ENCODE measurements around the gene ATXN2L. TPM values are rescaled to one million over a fixed set of nuclear protein-coding genes. Genes with fewer than 3 reads are reported as not detected.
A peak's percentile ranks its signal among the peaks of the same experiment; 100 is the strongest.

Gene ATXN2L
- total and polyA plus RNA-seq, 2 of the 13 experiments (the other 11 are each of a cell fraction or from before 2014, with no cell fraction given): 40.8 to 55.1 TPM

GRCh38 chr16:28846080-28846932, 23.5 kb downstream of the ATXN2L start, which contains the start of gene TUFM (continued):
- TF ChIP-seq CSRNP1 (CRISPR knock-in tag; IDR thresholded peaks at IDR 0.05) (no peak), PREB (CRISPR knock-in tag; IDR thresholded peaks at IDR 0.05) (no peak), PRDM4 (CRISPR knock-in tag; IDR thresholded peaks at IDR 0.05; ENCODE audit: borderline replicate concordance) (no peak; the same call in 1 of the 2 replicates), ZC3H4 (CRISPR knock-in tag; IDR thresholded peaks at IDR 0.05; ENCODE audit: borderline replicate concordance) (no peak), ZNF33B (CRISPR knock-in tag; IDR thresholded peaks at IDR 0.05) (peak; percentile 79), ZNF747 (CRISPR knock-in tag; IDR thresholded peaks at IDR 0.05; ENCODE audit: borderline replicate concordance) (peak; percentile 99), SAFB2 (CRISPR knock-in tag; IDR thresholded peaks at IDR 0.05; ENCODE audit: borderline replicate concordance, low read depth) (peak; percentile 64; the same call in 1 of the 2 replicates), FOXM1 (CRISPR knock-in tag; IDR thresholded peaks at IDR 0.05) (peak; percentile 81), KAT2B (IDR thresholded peaks at IDR 0.05; ENCODE audit: borderline replicate concordance, low read depth, low read length) (no peak), MAZ (IDR thresholded peaks at IDR 0.05; ENCODE audit: borderline replicate concordance, low read depth, low read length) (peak; percentile 94), MAZ (CRISPR knock-in tag; IDR thresholded peaks at IDR 0.05; ENCODE audit: low read depth) (peak; percentile 99), TBP (CRISPR knock-in tag; IDR thresholded peaks at IDR 0.05) (peak; percentile 89; the same call in 1 of the 2 replicates), ZNF12 (CRISPR knock-in tag; IDR thresholded peaks at IDR 0.05) (no peak), SRY (CRISPR knock-in tag; IDR thresholded peaks at IDR 0.05) (peak; percentile 97), XBP1 (CRISPR knock-in tag; IDR thresholded peaks at IDR 0.05) (no peak; the same call in 1 of the 2 replicates), HHEX (CRISPR knock-in tag; IDR thresholded peaks at IDR 0.05) (no peak), YEATS2 (CRISPR knock-in tag; IDR thresholded peaks at IDR 0.05; ENCODE audit: borderline replicate concordance) (peak; percentile 98), HIC2 (CRISPR knock-in tag; IDR thresholded peaks at IDR 0.05; ENCODE audit: low read depth) (peak; percentile 73), RFX1 (IDR thresholded peaks at IDR 0.05) (no peak), SRSF9 (IDR thresholded peaks at IDR 0.05; ENCODE audit: borderline replicate concordance, insufficient read depth, low read depth, low read length, poor library complexity, severe bottlenecking) (no peak), ZNF24 (IDR thresholded peaks at IDR 0.05) (no peak)
